Measurements from ENCODE around the gene ANGPT4.

ANGPT4 gene

DNA sequence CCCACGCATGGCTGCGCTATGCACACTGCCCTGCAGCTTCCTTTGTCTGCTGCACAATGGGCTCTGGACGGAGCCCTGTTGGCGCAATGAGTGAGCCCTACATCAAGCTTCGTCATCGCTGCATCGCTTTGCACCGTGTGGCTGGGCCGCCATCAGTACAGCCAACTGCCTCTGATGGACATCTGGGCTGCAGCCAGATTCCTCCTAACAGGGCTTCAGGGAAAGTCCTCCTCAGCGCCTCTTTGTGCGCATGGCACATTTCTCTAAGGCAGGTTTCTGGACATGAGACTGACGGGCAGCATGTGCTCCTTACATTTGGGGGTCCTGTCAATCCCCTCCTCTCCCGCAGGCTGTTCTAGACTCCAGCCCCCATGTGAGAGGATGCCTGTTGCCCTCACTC is 29.7 kb upstream of the ANGPT4 start:
- no peak overlapping the region for H3K4me3 Mint-ChIP-seq
- no peaks in the 10 kb centered on the region for H3K9me3 Mint-ChIP-seq
- peaks cover 16% of the 10 kb centered on the region for H3K4me1 Mint-ChIP-seq
- peaks cover 35% of the 10 kb centered on the region for H3K27me3 Mint-ChIP-seq (ENCODE audit: low read depth, poor library complexity)
- no peak overlapping the region for H3K27ac Mint-ChIP-seq
- DNase-seq = no peak
- TF ChIP-seq, protein P1, sequence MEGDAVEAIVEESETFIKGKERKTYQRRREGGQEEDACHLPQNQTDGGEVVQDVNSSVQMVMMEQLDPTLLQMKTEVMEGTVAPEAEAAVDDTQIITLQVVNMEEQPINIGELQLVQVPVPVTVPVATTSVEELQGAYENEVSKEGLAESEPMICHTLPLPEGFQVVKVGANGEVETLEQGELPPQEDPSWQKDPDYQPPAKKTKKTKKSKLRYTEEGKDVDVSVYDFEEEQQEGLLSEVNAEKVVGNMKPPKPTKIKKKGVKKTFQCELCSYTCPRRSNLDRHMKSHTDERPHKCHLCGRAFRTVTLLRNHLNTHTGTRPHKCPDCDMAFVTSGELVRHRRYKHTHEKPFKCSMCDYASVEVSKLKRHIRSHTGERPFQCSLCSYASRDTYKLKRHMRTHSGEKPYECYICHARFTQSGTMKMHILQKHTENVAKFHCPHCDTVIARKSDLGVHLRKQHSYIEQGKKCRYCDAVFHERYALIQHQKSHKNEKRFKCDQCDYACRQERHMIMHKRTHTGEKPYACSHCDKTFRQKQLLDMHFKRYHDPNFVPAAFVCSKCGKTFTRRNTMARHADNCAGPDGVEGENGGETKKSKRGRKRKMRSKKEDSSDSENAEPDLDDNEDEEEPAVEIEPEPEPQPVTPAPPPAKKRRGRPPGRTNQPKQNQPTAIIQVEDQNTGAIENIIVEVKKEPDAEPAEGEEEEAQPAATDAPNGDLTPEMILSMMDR (IDR thresholded peaks at IDR 0.05) = no peak
- no peaks in the 10 kb centered on the region for H3K36me3 Mint-ChIP-seq (ENCODE audit: low read depth)

DNA sequence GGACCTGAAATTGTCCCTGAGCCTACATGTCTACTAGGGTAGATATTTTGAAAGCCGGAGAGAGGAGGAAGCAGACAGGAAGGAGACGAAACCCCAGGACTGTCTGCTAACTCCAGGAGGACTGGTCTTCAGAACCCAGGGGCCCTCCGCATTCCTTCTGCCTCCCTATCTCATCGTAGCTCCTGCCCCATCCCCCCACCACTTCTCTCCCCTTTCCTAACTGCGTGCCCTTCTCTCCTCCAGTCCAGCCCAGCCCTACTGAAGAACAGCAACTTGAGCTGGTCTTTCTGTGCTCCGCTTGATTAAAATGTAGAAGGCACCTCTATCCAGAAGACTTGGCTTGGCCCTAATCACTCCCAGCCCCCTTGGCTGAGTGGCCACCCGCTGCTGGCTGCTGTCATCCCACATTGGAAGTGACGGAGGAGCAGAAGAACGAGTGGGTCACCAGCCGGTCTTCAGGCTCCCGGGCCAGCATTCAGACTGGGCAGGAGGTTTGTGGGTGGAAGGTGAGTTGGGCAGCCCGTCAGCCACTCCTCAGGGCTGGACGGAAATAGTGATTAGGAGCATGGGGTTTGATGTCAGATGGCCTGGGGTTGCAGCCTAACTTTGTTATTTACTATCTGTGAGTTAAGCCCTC is 28.8 kb upstream of the ANGPT4 start:
- TF ChIP-seq, protein P1 (IDR thresholded peaks at IDR 0.05) = no peak
- no peak for DNase-seq
- Mint-ChIP-seq H3K4me3 (no peak overlapping the region), H3K27ac (no peak overlapping the region), H3K27me3 (ENCODE audit: low read depth, poor library complexity) (peaks cover 33% of the 10 kb centered on the region), H3K9me3 (no peaks in the 10 kb centered on the region), H3K36me3 (ENCODE audit: low read depth) (no peaks in the 10 kb centered on the region), H3K4me1 (peaks cover 16% of the 10 kb centered on the region)

DNA sequence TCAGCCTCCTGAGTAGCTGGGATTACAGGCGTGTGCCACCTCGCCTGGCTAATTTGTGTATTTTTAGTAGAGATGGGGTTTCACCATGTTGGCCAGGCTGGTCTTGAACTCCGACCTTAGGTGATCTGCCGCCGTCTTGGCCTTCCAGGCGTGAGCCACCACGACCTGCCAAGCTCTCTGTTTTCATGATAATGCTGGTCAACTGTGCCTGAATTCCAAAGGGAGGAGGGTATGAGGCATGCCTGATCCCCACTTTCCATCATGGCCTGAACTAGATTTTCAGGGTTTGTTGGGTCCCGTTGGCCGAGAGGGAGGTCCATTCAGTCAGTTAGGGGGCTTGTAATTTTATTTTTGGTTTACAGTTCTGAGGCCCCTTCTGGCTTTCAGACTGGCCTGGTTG is 28.0 kb upstream of the ANGPT4 start:
- Mint-ChIP-seq H3K4me3 (no peak overlapping the region), H3K4me1 (peaks cover 16% of the 10 kb centered on the region), H3K27ac (no peak overlapping the region), H3K36me3 (ENCODE audit: low read depth) (no peaks in the 10 kb centered on the region), H3K27me3 (ENCODE audit: low read depth, poor library complexity) (peaks cover 30% of the 10 kb centered on the region), H3K9me3 (no peaks in the 10 kb centered on the region)
- no peak for DNase-seq
- TF ChIP-seq, protein P1 (IDR thresholded peaks at IDR 0.05) = no peak

DNA sequence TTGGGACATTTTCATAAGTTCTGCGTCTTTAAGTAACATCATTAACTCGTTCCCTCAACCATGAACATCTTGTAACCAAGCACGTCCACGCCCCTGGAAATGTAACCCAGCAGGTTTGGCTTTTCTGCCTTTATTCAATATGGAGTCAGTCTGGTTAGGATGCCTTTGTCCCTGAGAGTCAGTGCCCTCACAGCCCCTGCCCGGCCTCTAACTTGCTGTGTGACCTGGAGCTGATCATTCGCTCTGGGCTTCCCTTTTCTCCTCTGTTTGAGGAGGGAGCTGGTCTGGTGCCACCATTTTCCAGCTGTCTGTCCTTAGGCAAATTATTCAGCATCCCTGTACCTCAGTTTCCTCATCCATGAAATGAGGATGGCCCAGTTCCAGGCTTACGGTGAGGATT is 26.5 kb upstream of the ANGPT4 start:
- Mint-ChIP-seq H3K36me3 (ENCODE audit: low read depth) (no peaks in the 10 kb centered on the region), H3K27ac (no peak overlapping the region), H3K4me1 (peaks cover 16% of the 10 kb centered on the region), H3K27me3 (ENCODE audit: low read depth, poor library complexity) (peaks cover 18% of the 10 kb centered on the region), H3K4me3 (no peak overlapping the region), H3K9me3 (no peaks in the 10 kb centered on the region)
- no peak for DNase-seq
- TF ChIP-seq, protein P1 (IDR thresholded peaks at IDR 0.05) = no peak

DNA sequence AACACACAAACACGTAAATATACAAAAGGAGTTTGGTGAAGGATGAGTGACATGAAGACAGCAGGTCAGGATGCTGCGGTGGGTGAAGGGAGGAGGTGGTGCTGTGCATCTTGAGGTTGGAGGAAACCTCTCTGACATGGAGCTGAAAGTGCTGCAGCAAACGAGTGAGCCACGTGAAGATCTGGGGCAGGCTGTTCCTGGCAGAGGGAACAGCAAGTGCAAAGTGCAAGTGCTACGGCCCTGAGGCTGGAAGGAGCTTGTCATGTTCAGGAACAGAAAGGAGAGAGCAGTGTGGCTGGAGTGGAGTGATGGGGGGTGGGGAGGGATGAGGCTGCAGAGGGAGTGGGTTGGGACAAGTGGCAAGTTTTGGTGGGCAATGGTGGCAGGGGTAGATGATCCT is 24.8 kb upstream of the ANGPT4 start:
- Mint-ChIP-seq H3K27me3 (ENCODE audit: low read depth, poor library complexity) (peaks cover 19% of the 10 kb centered on the region), H3K9me3 (no peaks in the 10 kb centered on the region), H3K4me3 (no peak overlapping the region), H3K27ac (no peak overlapping the region), H3K36me3 (ENCODE audit: low read depth) (no peaks in the 10 kb centered on the region), H3K4me1 (peaks cover 16% of the 10 kb centered on the region)
- DNase-seq = no peak
- TF ChIP-seq, protein P1 (IDR thresholded peaks at IDR 0.05) = no peak

DNA sequence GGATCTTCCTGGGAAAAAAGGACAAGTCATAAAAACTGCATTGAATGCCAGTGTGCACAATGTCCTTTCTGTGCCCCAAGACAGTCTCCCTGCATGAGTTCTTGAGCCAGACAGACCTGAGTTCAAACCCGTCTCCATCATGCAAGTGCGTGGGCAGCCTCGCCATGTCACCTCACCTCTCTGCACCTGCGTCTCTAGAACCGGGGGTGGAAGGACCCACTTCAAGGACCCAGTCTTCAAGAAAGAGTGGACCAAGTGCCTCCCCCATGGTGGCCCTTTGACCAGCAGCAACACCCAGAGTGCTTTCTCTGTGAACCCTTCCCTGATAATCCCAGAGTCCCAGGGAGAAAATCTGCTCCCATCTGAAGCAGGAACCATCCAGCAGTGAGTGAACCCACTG is 23.5 kb upstream of the ANGPT4 start:
- no peak for DNase-seq
- Mint-ChIP-seq H3K4me1 (peaks cover 5% of the 10 kb centered on the region), H3K27ac (no peak overlapping the region), H3K9me3 (no peaks in the 10 kb centered on the region), H3K36me3 (ENCODE audit: low read depth) (no peaks in the 10 kb centered on the region), H3K4me3 (no peak overlapping the region), H3K27me3 (ENCODE audit: low read depth, poor library complexity) (peaks cover 17% of the 10 kb centered on the region)
- TF ChIP-seq, protein P1 (IDR thresholded peaks at IDR 0.05) = no peak
